Right lobe of liver (tissue), 6 donors: Measurements from ENCODE around the gene TDP1. TPM values are rescaled to one million over a fixed set of nuclear protein-coding genes. Genes with fewer than 3 reads are reported as not detected.

Experiments
- ATAC-seq, 4 donors: fragments of 200-7000 bp; cut with Tn5 transposase; one replicate each; pipeline ENCODE4 v1.9.1; 2020; ENCODE audit warnings: mild to moderate bottlenecking in 4 of 4, moderate library complexity in 4 of 4
- DNase-seq, 3 donors: peaks; one replicate each; pipeline ENCODE4 v3.0.0-alpha.2; 2020
- H3K27ac ChIP-seq, 3 donors: fragments of 200-600 bp; one replicate each; pipeline ENCODE4 v1.8.0; 2022
- H3K27me3 ChIP-seq, 2 donors: fragments of 200-600 bp; one replicate each; pipeline ENCODE4 v1.8.0; 2022
- H3K36me3 ChIP-seq, 4 donors: fragments of 200-600 bp; sonication (generic) in 1 of 4; one replicate each; pipeline versions ENCODE4 v1.5.1 to v1.8.0; 2017 to 2022; ENCODE audit warnings: control low read depth in 1 of 4
- H3K4me1 ChIP-seq, 4 donors: fragments of 200-600 bp; sonication (generic) in 1 of 4; one replicate each; pipeline versions ENCODE4 v1.5.1 to v1.8.0; 2017 to 2022; ENCODE audit warnings: control low read depth in 1 of 4
- H3K4me3 ChIP-seq, 3 donors: fragments of 200-600 bp; one replicate each; pipeline ENCODE4 v1.8.0; 2022
- H3K9me3 ChIP-seq, 4 donors: fragments of 200-600 bp; sonication (generic) in 1 of 4; one replicate each; pipeline versions ENCODE4 v1.5.1 to v1.8.0; 2017 to 2022; ENCODE audit warnings: control low read depth in 1 of 4
- POLR2A ChIP-seq: fragments of 450-650 bp; IDR thresholded peaks from one replicate; pipeline ENCODE4 v1.6.1; 2017; ENCODE audit warnings: antibody characterized with exemption, mild to moderate bottlenecking
- WGBS: methylation state at CpG from one replicate; pipeline ENCODE4 v1.1.6; 2018; ENCODE audit warnings: low coverage, low lambda C conversion rate; ENCODE audit not compliant: insufficient coverage; ENCODE audit errors: missing lambda C conversion rate; 5-methylcytosine and 5-hydroxymethylcytosine counted together
- intact Hi-C, 2 donors: fragments of 100-400 bp; cut with DNase I; formaldehyde crosslinking; loops; one replicate each; pipeline versions ENCODE4 v1.11.2 to v1.14.1; 2022
- total RNA-seq, 6 experiments: library from RNA; depleted of rRNA in 2 of 6; stranded (reverse); fragments of >200 nt in 2 of 6; fragmentation: NEBNext Ultra II Directional in 3 of 6; extraction: Animal tissue kit (Norgen Biotek cat#: 25700) in 3 of 6; gene quantifications; one replicate each; pipeline versions ENCODE4 v1.1.0 to v1.2.4, GENCODE V29; 2016 to 2023
- TF ChIP-seq, protein P1 (sequence below), 4 donors: fragments of 200-600 bp in 3 of 4; fragments of 450-650 bp in 1 of 4; IDR thresholded peaks; one replicate each; pipeline versions ENCODE4 v1.5.1 to v1.8.0; 2016 to 2022; ENCODE audit warnings: antibody characterized with exemption in 4 of 4, mild to moderate bottlenecking in 2 of 4
- donor health status: DM: no; HTN: yes; CAD: no.
- donor health status: DM: no; HTN: no; CAD: no.
- donor health status: DM: no; HTN: no; CAD: no.
- donor health status: DM: no; HTN: yes; CAD: no.
- donor health status: DM: no; HTN: yes; CAD: no.

The TDP1 gene
- total RNA-seq, 6 experiments from 2014 or later: 4.9 to 7.1 (median 6.6) TPM

DNA sequence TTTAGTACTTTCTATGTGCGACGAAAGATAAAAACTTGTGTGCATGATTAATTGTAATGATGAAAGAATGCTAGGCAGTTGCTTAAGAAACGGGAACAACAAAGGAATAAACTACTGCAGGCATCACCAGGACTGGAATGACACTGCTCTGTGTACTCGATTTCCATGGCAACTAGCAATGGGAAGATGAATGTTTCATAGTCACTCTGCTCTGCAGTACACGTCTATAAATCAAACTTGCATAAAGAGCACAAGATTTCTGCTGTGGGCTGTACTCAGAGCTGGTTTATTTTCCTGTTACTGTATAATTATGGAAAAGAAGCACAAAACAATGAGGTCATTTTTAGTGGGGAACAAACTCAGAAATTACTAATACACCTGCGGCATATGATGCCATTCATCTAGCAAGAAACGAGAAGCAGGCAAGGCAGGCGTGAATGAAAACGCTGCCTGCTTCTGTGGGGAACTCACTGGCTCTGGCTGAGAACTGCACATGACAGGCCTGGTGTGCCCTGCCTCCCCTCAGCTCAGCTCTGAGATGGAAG, 43.0 kb upstream of the TDP1 start:
- no peaks in the 10 kb centered on the region for H3K9me3 ChIP-seq
- H3K36me3 ChIP-seq: no peaks in the 10 kb centered on the region
- no peak overlapping the region for H3K27ac ChIP-seq
- H3K4me3 ChIP-seq: no peak overlapping the region
- 42% methylated on average over 9 of the region's 9 CpGs for WGBS
- TF ChIP-seq, protein P1, sequence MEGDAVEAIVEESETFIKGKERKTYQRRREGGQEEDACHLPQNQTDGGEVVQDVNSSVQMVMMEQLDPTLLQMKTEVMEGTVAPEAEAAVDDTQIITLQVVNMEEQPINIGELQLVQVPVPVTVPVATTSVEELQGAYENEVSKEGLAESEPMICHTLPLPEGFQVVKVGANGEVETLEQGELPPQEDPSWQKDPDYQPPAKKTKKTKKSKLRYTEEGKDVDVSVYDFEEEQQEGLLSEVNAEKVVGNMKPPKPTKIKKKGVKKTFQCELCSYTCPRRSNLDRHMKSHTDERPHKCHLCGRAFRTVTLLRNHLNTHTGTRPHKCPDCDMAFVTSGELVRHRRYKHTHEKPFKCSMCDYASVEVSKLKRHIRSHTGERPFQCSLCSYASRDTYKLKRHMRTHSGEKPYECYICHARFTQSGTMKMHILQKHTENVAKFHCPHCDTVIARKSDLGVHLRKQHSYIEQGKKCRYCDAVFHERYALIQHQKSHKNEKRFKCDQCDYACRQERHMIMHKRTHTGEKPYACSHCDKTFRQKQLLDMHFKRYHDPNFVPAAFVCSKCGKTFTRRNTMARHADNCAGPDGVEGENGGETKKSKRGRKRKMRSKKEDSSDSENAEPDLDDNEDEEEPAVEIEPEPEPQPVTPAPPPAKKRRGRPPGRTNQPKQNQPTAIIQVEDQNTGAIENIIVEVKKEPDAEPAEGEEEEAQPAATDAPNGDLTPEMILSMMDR (IDR thresholded peaks at IDR 0.05): no peak
- TF ChIP-seq POLR2A: no peak
- intact Hi-C loops: loop anchor here in 1 of 2 donors (10.0 kb wide), 1 partner anchor 878 kb away; no protein-coding TSS in a partner anchor
- H3K4me1 ChIP-seq: peaks cover 0 to 19% (median 8%) of the 10 kb centered on the region in 4 donors
- no peaks in the 10 kb centered on the region for H3K27me3 ChIP-seq
- DNase-seq (no peak), ATAC-seq (peak in 1 of 4 donors; percentile 48)

DNA sequence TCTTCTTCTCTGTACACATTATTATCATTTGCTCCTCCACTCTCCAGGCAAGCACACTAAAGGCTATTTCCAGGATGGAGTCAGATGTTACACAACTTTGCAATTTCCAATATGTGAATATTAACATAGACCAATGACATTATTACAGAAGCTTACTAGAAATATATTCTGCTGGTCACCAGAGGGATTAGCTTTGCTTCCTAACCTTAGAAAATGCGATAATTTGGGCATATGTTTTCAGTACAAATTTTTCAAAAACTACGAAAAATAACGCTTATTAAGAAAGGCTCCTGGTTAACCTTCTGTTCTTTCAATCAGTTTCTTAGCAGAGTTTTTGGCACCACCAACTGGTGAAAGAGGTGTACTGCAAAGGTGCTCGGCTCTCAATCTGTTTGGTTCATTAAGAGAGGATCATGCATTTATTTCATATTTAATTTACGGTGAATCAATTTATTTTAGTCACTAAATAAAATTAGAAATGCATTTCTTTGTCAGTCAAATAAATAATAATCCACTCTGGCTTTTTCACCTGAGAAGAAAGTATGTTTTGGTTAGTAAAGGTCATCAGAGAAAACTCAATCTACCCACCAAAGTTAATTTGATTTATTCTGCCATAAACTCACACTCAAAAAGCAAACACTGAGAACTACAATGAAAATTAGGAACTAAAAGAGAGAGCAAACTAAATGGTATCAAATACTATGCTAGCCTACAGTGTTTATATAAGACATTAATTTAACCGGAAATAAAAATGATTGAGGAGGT, 40.4 kb upstream of the TDP1 start:
- intact Hi-C loops: loop anchor here in 1 of 2 donors (10.0 kb wide), 1 partner anchor 880 kb away; no protein-coding TSS in a partner anchor
- 12% methylated on average over 6 of the region's 6 CpGs for WGBS
- Histone ChIP-seq H3K9me3 (no peaks in the 10 kb centered on the region), H3K4me3 (peak overlapping the region in 2 of 3 donors; percentile 30 to 33), H3K4me1 (peaks cover 0 to 16% (median 7%) of the 10 kb centered on the region in 4 donors), H3K36me3 (no peaks in the 10 kb centered on the region), H3K27me3 (no peaks in the 10 kb centered on the region), H3K27ac (peak overlapping the region in 1 of 3 donors; percentile 22)
- peak; percentile 68 to 82 (median 80) for ATAC-seq
- TF ChIP-seq, protein P1 (IDR thresholded peaks at IDR 0.05): peak; percentile 94
- no peak for TF ChIP-seq POLR2A
- no peak for DNase-seq

DNA sequence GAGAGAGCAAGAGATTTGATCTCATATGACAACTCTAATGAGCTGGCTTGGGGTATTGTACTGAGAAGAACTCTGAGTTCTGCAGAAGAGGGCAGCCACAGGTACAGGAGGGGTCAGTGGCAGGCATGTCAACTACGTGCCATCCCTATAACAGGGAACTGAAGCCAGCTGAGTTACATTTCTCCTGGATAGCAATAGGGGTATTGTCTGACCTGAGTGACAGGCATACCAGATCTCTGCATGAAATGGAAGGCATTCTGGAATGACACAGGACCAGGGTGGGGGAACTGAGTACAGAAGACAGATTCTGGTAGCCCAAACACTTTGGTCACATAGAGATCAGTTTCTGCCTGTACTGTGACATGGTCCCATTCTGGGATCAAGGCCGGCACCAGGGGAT, 37.0 kb upstream of the TDP1 start:
- intact Hi-C loops: loop anchor here in 1 of 2 donors (10.0 kb wide), 1 partner anchor 884 kb away; no protein-coding TSS in a partner anchor
- Histone ChIP-seq H3K36me3 (no peaks in the 10 kb centered on the region), H3K4me1 (peaks cover 0 to 5% (median 0%) of the 10 kb centered on the region in 4 donors), H3K4me3 (no peak overlapping the region), H3K27me3 (no peaks in the 10 kb centered on the region), H3K27ac (no peak overlapping the region), H3K9me3 (no peaks in the 10 kb centered on the region)
- no peak for ATAC-seq
- DNase-seq: no peak
- no peak for TF ChIP-seq POLR2A
- TF ChIP-seq, protein P1 (IDR thresholded peaks at IDR 0.05): no peak
- WGBS: 100% methylated on average over 1 of the region's 2 CpGs

DNA sequence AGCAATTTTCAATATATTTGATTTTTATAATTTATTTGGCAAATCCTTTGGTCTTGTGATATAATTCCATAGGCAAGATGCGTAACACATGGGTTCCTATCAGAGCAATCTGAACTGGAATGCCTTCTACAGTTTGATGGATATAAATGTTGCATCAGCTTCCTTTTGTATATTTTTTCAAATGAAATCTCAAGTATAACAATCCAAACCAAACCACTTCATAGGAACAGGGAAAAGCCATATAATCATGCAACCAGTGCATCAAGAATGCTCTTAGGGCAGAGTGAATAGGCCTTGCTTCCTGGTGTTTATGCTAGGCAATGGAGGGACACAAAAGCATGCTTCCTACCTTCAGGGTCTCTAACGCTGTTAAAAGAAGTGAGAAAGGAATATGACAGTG, 35.7 kb upstream of the TDP1 start:
- no peak overlapping the region for H3K27ac ChIP-seq
- ATAC-seq (no peak), DNase-seq (no peak)
- intact Hi-C loops: no loop called here
- WGBS: 85% methylated on average over 2 of the region's 2 CpGs
- no peaks in the 10 kb centered on the region for H3K36me3 ChIP-seq
- H3K4me3 ChIP-seq: no peak overlapping the region
- no peak for TF ChIP-seq POLR2A
- TF ChIP-seq, protein P1 (IDR thresholded peaks at IDR 0.05): no peak
- H3K27me3 ChIP-seq: no peaks in the 10 kb centered on the region
- H3K4me1 ChIP-seq: peaks cover 0 to 5% (median 2%) of the 10 kb centered on the region in 4 donors
- H3K9me3 ChIP-seq: no peaks in the 10 kb centered on the region
